HG02885 (cell line): ENCODE data around the gene TRMT1L.

Source experiments
- ATAC-seq: cut with Tn5 transposase; IDR thresholded peaks from one replicate; pipeline ENCODE4 v1.9.1; 2021; ENCODE audit warnings: mild to moderate bottlenecking; ENCODE audit not compliant: unreplicated experiment, poor library complexity

The TRMT1L gene

DNA sequence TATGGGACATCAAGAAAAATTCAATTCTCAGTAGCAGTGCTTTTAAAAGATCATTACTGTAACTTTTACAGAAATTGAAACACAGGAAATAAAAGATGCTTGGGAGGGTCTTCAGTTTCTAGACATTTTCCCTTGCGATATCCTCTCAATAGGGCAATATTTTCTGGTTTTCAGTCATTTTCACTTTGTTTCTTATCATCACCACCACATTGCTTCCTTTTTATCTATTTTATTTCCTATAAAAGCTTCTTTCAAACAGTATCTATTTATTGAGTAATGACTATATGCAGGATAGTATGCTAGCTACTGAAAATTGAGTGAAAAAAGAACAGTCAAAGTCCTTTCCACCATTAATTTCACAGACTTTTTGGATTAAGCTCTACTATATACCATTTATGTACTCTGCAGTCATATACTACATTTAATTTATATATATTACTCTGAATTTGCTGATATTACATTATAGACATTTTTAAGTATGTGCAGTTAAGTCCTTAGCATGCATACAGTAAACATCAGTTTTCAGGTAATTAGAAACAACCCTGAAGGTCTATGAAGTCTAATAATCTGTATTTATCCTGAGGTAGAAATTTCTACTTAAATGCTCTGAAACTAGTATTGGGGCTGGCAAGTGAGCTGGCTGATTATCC, 18.7 kb downstream of the TRMT1L start:
- ATAC-seq: no peak

DNA sequence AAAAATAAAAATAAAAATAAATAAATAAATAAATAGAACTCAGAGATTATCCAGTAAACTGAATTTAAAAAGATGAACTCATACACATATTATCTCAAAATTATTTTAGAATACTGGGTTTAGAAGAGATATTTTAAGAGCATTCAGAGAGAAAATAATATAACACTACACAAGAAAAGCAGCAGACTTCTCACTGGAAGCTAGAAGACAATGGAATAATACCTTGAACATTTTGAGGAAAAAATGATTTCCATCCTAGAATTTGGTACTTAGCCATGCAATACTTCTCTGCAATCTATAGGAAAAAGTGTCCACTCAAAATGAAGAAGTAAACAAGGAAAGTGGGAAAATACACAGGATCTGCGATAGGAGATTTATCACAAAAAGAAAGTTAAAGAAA, 24.2 kb downstream of the TRMT1L start:
- ATAC-seq: no peak

DNA sequence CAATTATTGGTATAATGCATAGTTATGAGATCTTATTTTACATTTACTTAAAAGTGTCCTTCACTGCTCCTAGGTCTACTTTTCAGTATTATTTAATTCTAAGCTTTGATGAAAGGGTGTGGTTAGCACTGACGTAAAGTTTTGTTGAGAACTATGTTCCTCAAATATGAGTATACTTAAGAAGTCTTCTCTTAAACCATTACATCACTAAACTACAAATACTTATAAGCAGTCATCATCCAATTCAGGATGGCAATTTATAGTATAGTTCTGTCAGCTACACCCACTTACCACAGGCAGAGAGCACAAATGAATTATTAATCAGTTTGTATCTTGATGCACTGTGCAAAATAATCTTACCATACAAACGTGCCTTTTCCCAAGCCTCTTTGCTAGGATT, 27.0 kb downstream of the TRMT1L start:
- ATAC-seq: no peak

DNA sequence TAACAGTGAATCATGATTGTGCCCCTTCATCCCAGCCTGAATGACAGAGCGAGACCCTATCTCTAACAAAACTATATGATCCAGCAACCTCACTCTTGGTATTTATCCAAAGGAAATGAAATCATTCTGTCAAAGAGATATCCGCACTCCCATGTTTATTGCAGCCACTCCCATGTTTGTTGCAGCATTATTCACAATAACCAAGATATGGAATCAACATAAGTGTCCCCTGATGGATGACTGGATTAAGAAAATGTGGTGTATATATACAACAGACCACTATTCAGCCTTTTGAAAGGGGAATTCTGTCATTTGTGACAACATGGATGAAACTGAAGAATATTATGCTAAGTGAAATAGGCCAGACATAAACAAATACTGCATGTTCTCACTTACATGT, 44.4 kb downstream of the TRMT1L start:
- ATAC-seq: no peak

DNA sequence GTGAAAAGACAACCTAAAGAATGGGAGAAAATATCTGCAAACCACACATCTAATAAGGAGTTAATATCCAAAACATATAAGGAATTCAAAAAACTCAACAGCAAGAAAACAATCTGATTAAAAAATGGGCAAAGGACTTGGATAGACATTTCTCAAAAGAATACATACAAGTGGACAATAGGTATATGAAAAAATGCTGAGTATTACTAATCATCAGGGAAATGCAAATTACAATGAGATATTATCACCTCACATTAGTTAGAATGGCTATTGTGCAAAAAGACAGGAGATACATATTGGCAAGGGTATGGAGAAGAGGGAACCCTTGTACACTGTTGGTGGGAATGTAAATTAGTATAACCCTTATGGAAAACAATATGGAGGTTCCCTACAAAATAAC, 44.9 kb downstream of the TRMT1L start:
- no peak for ATAC-seq

DNA sequence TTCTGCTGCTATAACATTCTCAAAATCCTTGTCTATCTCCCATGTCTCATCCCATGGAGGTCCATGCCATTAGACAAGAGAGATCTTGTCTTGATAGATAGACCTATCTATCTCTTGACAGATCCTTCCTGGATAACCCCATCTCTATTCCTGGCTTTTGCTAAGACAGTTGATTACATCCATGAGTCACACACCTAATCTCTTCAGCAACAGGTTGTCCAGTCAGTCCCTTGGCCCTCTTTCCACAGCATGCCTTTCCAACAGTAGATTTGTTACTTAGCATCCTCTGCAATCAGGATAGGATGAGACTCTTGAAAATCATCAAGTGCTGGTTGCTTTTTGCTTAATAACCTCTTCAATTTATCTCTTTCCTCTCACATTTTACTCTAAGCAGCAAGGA, 46.6 kb downstream of the TRMT1L start:
- no peak for ATAC-seq

GRCh38 chr1:185108321-185108720, 48.4 kb downstream of the TRMT1L start:
- no peak for ATAC-seq

GRCh38 chr1:185105121-185105520, 51.6 kb downstream of the TRMT1L start:
- ATAC-seq: no peak

- no peak for ATAC-seq
Observed at GRCh38 chr1:185104083-185104482, 52.7 kb downstream of the TRMT1L start.

GRCh38 chr1:185096531-185096930, 60.2 kb downstream of the TRMT1L start:
- no peak for ATAC-seq

- ATAC-seq: no peak
Observed at GRCh38 chr1:185094761-185095160, 62.0 kb downstream of the TRMT1L start.

DNA sequence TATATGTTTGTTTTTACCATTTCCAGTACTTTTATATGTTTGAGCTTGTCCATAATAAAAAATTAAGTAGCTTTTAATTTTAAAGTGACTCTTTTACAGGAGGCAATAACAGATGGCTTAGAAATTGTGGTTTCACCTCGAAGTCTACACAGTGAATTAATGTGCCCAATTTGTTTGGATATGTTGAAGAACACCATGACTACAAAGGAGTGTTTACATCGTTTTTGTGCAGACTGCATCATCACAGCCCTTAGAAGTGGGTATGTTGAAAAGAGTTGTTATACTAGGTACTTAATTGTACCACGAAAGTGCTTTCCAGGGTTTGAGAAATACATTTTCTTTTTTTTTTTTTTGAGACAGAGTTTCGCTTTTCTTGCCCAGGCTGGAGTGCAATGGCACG, 65.3 kb downstream of the TRMT1L start:
- no peak for ATAC-seq

- ATAC-seq: no peak
Observed at GRCh38 chr1:185087746-185088145, 69.0 kb downstream of the TRMT1L start.

DNA sequence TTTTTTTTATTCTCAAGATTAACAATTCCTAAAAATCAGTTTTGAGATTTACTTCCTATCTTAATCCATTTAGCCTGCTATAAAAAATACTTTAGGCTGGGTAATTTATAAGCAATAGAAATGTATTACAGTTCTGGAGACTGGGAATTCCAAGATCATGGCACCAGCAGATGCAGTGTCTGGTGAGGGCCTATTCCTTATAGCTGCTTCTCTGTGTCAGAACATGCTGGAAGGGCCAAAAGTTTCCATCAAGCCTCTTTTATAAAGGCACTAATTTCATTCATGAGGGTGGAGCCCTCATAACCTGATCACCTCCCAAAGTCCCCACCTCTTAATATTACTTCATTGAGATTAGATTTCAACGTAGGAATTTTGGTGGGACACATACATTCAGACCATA, 69.7 kb downstream of the TRMT1L start:
- ATAC-seq: no peak

- no peak for ATAC-seq
Observed at GRCh38 chr1:185083818-185084217, 72.9 kb downstream of the TRMT1L start.

- ATAC-seq: no peak
Observed at GRCh38 chr1:185080422-185080821, 76.3 kb downstream of the TRMT1L start.

- ATAC-seq: no peak
Observed at GRCh38 chr1:185077374-185077773, 79.4 kb downstream of the TRMT1L start.

- no peak for ATAC-seq
Observed at GRCh38 chr1:185075476-185075875, 81.3 kb downstream of the TRMT1L start.

- ATAC-seq: no peak
Observed at GRCh38 chr1:185074307-185074706, 82.4 kb downstream of the TRMT1L start.

GRCh38 chr1:185073725-185074124, 83.0 kb downstream of the TRMT1L start:
- no peak for ATAC-seq

DNA sequence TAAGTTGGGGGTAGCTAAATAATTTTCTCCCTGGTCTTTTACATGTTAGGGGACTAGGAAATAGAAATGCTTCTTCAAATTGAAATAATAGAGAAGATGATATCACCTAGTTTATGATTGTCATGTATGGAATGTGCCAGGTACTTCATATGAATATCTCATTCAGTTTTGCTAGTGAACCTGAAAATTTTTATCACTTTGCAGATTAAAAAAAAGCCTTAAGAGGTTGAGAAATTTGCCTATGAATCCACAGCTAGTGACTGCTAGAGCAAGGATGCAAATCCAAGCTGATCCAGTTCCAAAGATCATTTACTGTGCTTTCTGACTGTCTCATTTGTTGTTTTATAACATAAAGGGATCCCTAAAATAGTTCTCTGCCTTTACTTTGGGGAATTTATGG, 86.7 kb downstream of the TRMT1L start:
- ATAC-seq: no peak

DNA sequence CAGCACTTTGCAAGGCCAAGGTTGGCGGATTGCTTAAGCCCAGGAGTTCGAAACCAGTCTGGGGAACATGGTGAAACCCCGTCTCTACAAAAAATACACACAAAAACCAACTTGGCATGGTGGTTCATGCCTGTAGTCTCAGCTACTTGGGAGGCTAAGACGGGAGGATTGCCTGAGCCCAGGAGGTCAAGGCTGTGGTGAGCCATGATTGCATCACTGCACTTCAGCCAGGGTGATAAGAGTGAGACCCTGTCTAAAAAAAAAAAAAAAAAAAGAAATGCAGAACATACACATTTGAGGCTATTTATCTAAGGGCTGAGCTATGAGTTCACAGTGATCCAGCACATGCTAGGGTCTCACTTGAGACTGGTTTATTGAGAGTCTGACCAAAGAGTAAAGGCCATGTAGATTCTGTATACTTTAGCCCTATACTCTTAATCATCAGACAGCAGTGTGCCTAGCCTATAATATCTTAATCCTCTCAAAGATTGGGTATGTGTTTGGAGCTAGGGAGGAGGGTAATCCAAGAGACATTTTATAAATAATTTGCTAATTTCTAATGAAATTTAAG, 87.5 kb downstream of the TRMT1L start:
- no peak for ATAC-seq
